ENCODE measurements around the gene AFG3L2.
"Not testable (repeated sequence)": the region's sequence is repeated elsewhere in the genome, so short reads cannot be mapped to it uniquely, and the experiment has no call there.

The AFG3L2 gene

GRCh38 chr18:12397254-12397653, 20.2 kb upstream of the AFG3L2 start:
- no peak for DNase-seq (ENCODE audit: low spot score)

- no peak for DNase-seq (ENCODE audit: low spot score)
Observed at GRCh38 chr18:12394428-12394827, 17.4 kb upstream of the AFG3L2 start.

- DNase-seq (ENCODE audit: low spot score): peak; percentile 48
Observed at GRCh38 chr18:12393998-12394397, 17.0 kb upstream of the AFG3L2 start.

DNA sequence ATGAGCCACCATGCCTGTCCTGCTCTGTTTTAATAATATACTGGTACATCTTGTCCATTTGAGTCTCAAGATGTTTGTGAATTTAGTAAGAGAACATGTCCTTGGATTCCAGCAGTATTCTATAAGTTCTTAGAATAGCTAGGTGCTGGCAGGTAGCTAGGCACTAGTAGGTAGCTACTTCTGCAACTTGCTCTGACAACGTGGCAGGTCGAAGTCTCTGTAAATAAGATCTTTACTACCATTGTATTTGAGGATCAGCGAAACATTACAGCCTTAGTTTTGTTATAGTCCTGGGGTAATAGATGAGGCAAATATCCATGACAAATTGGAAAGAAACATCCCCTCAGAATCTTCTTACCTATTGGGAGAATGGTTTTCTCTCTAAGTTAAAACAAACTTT, 16.5 kb upstream of the AFG3L2 start:
- no peak for DNase-seq (ENCODE audit: low spot score)

DNA sequence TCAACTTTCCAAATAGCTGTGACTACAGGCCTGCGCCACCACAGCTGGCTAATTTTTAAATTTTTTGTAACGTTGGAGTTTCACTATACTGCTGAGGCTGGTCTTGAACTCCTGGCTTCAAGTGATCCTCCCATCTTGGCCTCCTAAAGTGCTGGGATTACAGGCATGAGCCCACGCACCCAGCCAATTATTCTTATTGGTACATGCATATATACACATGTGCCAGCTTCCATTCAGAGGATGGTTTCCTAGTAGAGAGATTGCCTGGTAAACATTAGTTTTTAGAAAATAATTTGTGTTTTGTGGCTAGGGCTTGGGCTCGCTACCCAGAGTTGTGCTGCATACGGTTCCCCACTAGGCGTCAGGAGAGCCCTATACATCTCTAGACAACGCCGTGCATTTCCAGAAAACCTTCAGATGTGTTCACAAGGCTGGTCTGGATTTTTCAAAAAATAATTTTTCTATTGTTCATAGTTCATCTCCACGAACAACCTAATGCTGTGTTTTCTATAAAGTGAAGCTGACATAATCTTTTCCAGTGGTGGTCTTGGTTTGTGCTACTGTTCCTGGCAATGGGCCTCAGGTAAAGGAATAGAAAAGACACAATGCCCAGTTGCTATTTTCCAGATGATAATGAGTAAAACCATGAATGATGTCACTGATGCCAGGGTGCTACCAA, 14.6 kb upstream of the AFG3L2 start:
- DNase-seq (ENCODE audit: low spot score): peak; percentile 82

DNA sequence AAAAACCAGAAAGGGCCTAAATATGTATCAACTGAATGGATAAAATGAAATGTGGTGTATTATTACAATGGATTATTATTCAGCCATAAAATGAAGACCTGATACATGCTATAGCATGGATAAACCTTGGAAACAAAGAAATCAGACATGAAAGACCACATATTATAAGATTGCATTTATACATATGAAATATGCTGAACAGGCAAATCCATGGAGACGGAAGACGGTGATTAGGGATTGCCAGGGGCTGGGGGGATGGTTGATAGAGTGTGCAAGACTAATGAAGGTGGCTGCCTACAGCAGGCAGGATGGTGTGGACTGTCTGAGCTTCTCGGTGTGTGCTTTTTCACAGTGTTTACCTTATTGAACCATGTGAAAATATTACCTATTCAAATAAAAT, 11.4 kb upstream of the AFG3L2 start:
- no peak for DNase-seq (ENCODE audit: low spot score)

GRCh38 chr18:12384261-12384660, 7.2 kb upstream of the AFG3L2 start:
- no peak for DNase-seq (ENCODE audit: low spot score)

GRCh38 chr18:12383759-12384158, 6.7 kb upstream of the AFG3L2 start:
- not testable (repeated sequence) for DNase-seq (ENCODE audit: low spot score)

DNA sequence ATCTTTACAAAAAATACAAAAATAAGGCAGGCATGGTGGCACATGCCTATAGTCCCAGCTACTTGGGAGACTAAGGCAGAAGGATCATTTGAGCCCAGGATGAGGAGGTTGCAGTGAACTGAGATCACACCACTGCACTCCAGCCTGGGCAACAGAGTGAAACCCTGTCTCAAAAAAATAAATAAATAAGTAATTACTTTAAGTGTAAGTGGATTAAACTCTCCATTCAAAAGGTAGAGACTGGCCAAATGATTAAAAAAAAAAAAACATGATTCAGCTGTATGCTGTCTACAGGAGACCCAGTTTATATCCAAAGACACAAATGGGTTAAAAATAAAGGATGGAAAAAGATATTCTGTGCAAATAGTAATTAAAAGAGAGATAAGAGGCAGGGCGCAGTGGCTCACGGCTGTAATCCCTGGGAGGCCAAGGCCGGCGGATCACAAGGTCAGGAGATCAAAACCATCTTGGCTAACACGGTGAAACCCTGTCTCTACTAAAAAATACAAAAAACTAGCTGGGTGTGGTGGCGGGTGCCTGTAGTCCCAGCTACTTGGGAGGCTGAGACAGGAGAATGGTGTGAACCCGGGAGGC, 5.3 kb upstream of the AFG3L2 start:
- not testable (repeated sequence) for DNase-seq (ENCODE audit: low spot score)

GRCh38 chr18:12378198-12378558, 1.2 kb upstream of the AFG3L2 start:
- DNase-seq (ENCODE audit: low spot score): not testable (repeated sequence)

GRCh38 chr18:12377556-12378197, 650 bp upstream of the AFG3L2 start:
- no peak for DNase-seq (ENCODE audit: low spot score)

- peak; percentile 55 for DNase-seq (ENCODE audit: low spot score)
Observed at GRCh38 chr18:12376034-12376753, 833 bp downstream of the AFG3L2 start.

DNA sequence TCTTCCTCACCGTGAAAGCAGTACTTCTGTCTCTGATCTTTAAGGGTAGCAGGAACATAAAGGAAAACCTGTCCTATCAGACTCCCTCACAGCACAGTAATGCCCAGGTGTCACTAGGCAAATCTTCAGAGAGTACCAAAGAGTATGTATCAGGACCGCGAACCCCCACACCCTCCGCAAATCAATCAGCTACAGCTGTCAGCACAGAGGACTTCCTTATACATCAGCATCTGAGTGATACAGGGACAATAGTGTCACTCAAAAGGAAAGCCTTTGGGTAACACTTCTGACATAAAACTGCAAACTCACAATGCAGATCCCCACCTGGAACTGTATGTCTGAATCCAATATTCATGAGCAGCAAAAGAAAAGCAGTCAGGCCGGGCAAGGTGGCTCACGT, 2.6 kb downstream of the AFG3L2 start:
- DNase-seq (ENCODE audit: low spot score): no peak

DNA sequence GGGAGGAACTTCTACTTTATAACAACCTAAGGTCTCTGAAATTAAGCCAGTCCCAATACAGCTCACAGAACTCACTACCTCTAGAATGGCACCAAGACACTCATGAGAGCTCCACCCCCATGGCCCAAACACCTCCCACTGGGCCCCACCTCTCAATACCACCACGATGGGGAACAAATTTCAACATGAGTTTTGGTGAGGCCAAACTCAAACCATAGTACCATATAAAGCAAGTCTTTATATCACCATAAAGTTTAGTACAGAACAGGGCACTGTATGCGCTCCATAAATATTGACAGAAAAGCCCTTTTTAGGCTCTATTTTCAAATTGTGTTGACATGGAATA, 3.3 kb downstream of the AFG3L2 start:
- no peak for DNase-seq (ENCODE audit: low spot score)

DNA sequence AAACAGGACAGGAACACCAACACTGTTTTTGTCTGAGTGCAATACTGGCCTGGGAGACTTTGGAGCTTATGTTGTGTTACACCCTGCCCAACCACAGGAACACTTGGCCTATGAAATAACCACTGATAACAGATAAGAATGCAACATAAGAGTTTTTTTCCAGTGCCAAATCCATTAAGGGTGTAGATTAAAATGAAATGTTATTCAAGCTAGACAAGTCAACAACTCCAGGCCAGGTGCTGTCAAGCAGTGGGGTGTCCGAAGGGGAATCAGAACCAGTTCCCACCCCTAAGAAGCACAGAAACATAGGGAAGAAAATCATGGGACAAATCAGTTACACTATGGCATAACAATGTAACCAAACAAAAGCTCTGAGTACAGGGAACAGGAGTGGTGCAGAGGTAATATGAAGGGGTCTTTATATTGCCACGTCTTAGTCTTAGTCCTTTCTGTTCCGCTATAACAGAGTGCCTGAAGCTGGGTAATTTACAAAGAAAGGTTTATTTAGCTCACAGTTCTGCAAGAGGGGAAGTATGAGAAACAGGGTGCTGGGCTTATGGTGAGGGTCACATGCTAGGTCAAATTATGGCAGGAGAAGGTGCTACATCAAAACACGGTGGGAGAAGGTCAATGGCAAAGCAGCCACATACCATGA, 3.8 kb downstream of the AFG3L2 start:
- no peak for DNase-seq (ENCODE audit: low spot score)

GRCh38 chr18:12372406-12372805, 4.6 kb downstream of the AFG3L2 start:
- DNase-seq (ENCODE audit: low spot score): no peak

GRCh38 chr18:12371590-12371989, 5.4 kb downstream of the AFG3L2 start:
- no peak for DNase-seq (ENCODE audit: low spot score)

- DNase-seq (ENCODE audit: low spot score): no peak
Observed at GRCh38 chr18:12369211-12369610, 7.8 kb downstream of the AFG3L2 start.

- DNase-seq (ENCODE audit: low spot score): no peak
Observed at GRCh38 chr18:12366784-12367183, 10.2 kb downstream of the AFG3L2 start.

DNA sequence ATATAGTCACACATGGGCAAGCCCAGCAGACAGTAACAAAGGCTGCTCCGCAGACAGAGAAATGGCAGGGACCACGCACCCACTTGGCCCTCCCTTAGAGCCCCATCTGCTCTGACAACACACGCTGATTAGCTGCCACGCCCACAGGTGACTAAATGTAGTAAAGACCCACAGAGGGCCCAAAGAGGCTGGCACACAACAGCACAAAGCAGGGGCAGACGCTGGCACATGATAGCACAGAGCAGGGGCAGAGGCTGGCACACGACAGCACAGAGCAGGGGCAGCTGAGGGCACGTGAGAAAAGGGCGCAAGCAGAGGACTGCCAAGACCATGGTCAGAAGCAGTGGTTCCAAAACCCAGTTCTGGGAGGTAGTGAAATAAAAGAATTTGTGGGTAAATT, 10.6 kb downstream of the AFG3L2 start:
- DNase-seq (ENCODE audit: low spot score): no peak

- DNase-seq (ENCODE audit: low spot score): no peak
Observed at GRCh38 chr18:12362473-12363174, 14.4 kb downstream of the AFG3L2 start.
